Pons (tissue), 1 donor: Measurements from ENCODE around the gene SLC27A4.
"Not testable (repeated sequence)": the region's sequence is repeated elsewhere in the genome, so short reads cannot be mapped to it uniquely, and the experiment has no call there.

Experiments used
- DNase-seq: peaks from one replicate; pipeline ENCODE4 v3.0.0-alpha.2; 2016; ENCODE audit warnings: low spot score

Gene SLC27A4

DNA sequence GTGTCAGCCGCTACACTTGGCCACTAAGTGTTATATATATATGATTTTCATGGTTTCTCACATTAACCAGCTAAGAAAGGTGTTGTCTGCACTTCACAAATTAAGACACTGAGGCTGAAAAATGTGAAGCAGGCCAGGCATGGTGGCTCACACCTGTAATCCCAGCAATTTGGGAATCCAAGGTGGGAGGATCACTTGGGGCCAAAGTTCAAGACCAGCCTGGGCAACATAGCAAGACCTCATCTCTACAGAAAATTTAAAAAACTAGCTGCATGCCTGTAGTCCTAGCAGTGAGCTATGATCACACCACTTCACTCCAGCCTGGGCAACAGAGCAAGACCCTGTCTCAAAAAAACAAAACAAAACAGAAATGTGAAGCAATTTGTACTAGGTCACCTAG is 15.9 kb upstream of the SLC27A4 start:
- no peak for DNase-seq

DNA sequence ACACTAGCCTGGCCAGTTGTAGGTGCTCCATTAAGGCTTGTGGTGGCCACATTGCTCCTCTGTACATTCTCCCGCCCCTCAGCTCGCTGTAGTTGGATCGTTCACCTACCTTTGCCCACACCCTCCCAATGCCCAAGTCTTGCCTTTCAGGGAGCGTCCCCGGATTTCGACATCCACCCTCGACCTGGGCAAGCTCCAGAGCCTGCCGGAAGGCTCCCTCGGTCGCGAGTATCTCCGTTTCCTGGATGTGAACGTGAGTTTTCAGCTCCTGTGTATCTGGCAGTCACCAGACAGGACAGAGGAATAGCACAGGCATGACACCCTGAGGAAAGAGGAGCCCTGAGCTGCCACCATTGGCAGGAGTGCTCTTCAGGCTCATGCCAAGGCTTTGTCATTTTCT is 14.7 kb upstream of the SLC27A4 start:
- DNase-seq, result no peak

DNA sequence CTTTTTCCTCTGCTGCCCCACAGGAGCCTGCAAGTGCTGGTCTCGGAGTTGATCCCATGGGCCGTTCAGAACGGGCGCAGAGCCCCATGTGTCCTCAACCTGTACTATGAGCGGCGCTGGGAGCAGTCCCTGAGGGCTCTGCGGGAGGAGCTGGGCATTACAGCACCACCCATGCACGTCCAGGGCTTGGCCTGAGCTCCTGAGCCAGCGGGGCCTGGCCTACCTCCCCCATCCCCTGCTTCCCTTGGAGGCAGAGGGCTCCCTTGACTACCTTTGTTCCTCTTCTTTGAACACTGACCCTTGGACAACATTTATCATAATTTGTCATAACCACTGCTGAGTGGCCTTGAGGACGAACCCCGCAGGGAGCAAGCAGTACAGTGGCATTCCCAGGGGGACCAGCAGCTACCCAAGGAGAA is 6.9 kb upstream of the SLC27A4 start:
- DNase-seq, result no peak

GRCh38 chr9:128335161-128335560 is 5.2 kb upstream of the SLC27A4 start:
- DNase-seq, result no peak

DNA sequence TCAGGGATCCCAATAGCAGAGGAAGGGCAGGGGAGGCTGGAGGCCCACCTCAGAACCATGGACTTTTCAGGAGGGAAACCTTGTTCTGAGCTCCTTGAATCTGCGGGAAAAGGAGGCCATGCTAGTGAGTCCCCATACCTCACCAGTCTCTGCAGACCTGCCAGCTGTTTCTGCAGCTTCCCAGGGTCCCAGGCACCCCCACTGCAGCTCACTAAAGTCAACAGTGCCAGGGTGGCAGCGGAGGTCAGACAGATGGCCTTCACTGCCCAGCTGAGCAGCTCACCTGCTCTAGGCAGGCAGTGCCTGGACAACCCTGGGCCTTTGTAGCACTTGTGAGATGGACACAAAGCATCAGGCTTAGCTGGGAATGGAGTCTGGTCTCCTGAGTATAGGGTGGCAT is 4.4 kb upstream of the SLC27A4 start:
- DNase-seq, result no peak

- DNase-seq, result no peak
These were observed 2.4 kb upstream of the SLC27A4 start for GRCh38 chr9:128337936-128338335.

GRCh38 chr9:128338852-128339614 is 1.3 kb upstream of the SLC27A4 start:
- not testable (repeated sequence) for DNase-seq

DNA sequence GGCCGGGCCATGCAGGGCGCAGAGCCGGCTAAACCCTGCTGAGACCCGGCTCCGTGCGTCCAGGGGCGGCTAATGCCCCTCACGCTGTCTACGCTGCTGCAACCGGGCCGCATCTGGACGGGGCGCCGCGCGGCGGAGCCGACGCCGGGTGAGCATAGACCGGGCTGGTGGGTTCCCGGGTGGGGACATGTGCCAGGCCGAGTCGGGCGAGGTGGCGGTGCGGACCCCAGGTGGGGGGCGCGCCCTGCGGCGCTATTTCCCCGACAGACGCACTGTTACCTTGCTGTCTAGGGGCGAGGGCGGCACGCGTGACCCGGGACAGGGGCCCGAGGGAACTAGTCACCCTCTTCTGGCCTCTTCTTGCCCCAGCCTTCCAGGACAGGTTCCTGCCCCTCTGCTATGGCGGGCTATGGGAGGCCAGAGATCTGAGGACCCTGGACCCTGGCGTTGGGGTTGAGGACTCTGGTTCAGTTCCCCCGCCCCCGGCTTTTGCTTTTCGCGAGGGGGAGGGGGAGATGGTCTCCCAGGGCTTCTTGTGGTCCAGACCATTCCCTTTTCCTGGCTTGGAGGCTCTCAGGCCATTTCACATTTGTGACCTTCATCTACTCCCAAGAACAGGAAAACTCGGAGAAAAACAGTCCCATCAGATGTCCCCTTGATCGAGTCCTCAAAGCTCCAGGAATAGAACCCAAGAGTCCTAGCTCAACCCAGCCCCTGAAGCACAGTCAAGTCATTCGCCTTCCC is 536 bp downstream of the SLC27A4 start:
- no peak for DNase-seq

DNA sequence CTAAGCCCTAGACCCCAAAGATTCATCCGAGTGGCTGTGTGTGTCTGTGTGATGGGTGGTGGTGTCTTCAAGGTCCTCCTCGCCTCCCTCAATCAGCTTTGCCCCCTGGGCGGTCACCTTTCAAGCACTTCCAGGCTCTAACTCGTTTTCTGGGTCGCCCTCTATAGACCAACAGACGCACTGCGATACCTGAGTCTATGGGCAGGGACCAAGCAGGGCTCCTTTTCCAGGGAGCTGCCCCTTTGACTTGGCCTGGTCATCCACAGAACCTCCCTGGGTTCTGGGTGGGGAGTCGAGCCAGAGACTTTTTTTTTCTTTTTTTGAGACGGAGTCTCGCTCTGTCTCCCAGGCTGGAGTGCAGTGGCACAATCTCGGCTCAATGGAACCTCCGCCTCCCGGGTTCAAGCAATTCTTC is 1.1 kb downstream of the SLC27A4 start:
- DNase-seq, result peak; percentile 70

- DNase-seq, result no peak
These were observed 2.8 kb downstream of the SLC27A4 start for GRCh38 chr9:128342971-128343680.

DNA sequence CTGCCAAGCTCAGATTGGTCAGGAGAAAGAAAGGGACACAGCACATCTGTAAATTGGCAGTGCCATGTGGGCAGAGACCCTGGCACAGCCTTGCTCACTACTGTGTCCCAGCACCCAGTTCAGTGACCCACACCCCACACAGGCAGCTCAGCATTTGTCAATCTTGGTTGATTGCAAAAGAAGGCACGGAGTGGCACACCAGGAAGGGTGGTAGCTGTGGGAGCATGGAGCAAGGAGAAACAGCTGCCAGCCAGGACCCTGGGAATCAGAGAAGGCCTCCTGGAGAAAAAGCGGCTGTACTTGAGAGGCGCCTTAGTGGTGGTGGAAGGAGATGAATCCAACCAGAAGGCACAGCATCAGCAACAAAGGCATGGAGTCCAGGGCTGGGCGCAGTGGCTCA is 3.5 kb downstream of the SLC27A4 start:
- DNase-seq, result no peak

DNA sequence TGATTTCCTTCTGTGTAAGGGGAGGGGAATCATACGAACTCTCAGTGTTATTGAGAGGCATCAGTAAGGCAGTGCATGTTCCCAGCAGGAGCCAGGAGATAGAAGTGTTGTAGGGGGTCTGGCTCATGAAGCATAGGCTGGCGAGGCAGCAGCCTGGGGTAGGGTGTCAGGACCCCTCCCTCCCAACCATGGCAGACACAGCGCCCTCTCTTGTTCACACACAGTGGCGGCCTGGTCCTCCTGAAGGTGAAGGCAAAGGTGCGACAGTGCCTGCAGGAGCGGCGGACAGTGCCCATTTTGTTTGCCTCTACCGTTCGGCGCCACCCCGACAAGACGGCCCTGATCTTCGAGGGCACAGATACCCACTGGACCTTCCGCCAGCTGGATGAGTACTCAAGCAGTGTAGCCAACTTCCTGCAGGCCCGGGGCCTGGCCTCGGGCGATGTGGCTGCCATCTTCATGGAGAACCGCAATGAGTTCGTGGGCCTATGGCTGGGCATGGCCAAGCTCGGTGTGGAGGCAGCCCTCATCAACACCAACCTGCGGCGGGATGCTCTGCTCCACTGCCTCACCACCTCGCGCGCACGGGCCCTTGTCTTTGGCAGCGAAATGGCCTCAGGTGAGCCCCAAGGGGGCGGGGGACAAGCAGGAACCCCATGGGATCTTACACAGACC is 4.7 kb downstream of the SLC27A4 start:
- DNase-seq, result no peak

- DNase-seq, result no peak
These were observed 8.8 kb downstream of the SLC27A4 start for GRCh38 chr9:128349125-128349524.

GRCh38 chr9:128349772-128350171 is 9.4 kb downstream of the SLC27A4 start:
- no peak for DNase-seq

DNA sequence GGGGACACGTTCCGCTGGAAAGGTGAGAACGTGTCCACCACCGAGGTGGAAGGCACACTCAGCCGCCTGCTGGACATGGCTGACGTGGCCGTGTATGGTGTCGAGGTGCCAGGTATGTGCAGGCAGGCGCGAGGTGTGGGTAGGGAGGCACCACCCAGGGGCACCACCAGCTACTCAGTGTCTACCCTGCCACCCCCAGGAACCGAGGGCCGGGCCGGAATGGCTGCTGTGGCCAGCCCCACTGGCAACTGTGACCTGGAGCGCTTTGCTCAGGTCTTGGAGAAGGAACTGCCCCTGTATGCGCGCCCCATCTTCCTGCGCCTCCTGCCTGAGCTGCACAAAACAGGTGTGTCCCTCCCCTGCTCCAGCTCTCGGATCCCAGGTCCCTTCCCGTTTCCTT is 15.1 kb downstream of the SLC27A4 start:
- no peak for DNase-seq

- DNase-seq, result no peak
These were observed 17.8 kb downstream of the SLC27A4 start for GRCh38 chr9:128358090-128358489.

GRCh38 chr9:128358861-128359260 is 18.5 kb downstream of the SLC27A4 start:
- DNase-seq, result no peak

DNA sequence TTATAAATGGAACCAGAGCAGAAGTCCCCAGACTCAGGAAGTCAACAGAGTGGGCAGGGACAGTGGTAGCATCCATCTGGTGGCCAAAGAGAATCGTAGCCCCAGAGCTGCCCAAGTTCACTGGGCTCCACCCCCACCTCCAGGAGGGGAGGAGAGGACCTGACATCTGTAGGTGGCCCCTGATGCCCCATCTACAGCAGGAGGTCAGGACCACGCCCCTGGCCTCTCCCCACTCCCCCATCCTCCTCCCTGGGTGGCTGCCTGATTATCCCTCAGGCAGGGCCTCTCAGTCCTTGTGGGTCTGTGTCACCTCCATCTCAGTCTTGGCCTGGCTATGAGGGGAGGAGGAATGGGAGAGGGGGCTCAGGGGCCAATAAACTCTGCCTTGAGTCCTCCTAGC is 20.5 kb downstream of the SLC27A4 start:
- DNase-seq, result no peak

- no peak for DNase-seq
These were observed 21.1 kb downstream of the SLC27A4 start for GRCh38 chr9:128361296-128361985.

GRCh38 chr9:128361986-128362646 is 21.8 kb downstream of the SLC27A4 start:
- peak; percentile 94 for DNase-seq

DNA sequence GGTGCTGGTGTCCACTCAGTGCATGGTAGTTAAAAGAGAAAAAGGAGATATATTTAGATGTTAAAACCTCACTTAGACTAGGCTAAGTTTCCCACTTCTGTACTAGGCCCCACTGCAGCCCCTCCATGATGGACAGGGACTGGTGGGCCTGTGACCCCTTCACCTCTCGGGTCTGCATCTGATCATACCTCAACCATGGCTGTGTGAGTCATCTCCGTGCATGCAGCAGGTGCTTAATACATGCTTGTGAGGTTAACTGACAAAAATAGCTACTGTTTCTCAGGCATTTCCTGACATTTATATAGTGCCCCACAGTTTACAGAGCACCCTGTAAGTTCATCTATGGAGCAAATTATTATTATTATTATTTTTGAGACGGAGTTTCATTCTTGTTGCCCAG is 22.4 kb downstream of the SLC27A4 start:
- DNase-seq, result no peak
